Lung (tissue), 12 donors: ENCODE data around the gene SOX5. TPM values are rescaled to one million over a fixed set of nuclear protein-coding genes. Genes with fewer than 3 reads are reported as not detected.

Experiments
- ATAC-seq: fragments of 200-7000 bp; cut with Tn5 transposase; one replicate; pipeline ENCODE4 v1.9.1; 2020; ENCODE audit warnings: moderate number of reproducible peaks; ENCODE audit not compliant: insufficient read depth, low FRiP score
- DNase-seq, 3 donors: peaks; one replicate each; pipeline ENCODE4 v3.0.0-alpha.2; 2013 to 2017
- H3K27ac ChIP-seq, 2 donors: one replicate each; pipeline ENCODE4 v1.5.1; 2013; ENCODE audit warnings: mild to moderate bottlenecking in 2 of 2, moderate library complexity in 2 of 2, control low read depth in 1 of 2, inconsistent platforms in 1 of 2, low read depth in 1 of 2, low read length in 1 of 2
- H3K27me3 ChIP-seq, 3 donors: one replicate each; pipeline ENCODE4 v1.5.1; 2013; ENCODE audit warnings: low read length in 2 of 3; ENCODE audit not compliant: control insufficient read depth in 3 of 3, insufficient read depth in 3 of 3
- H3K36me3 ChIP-seq, 4 donors: one replicate each; pipeline ENCODE4 v1.5.1; 2013; ENCODE audit warnings: low read length in 4 of 4, mild to moderate bottlenecking in 1 of 4, moderate library complexity in 1 of 4; ENCODE audit not compliant: control insufficient read depth in 4 of 4, insufficient read depth in 4 of 4
- H3K4me1 ChIP-seq, 5 donors: one replicate each; pipeline ENCODE4 v1.5.1; 2013; ENCODE audit warnings: low read length in 5 of 5, mild to moderate bottlenecking in 2 of 5, moderate library complexity in 1 of 5; ENCODE audit not compliant: control insufficient read depth in 5 of 5, insufficient read depth in 5 of 5
- H3K4me3 ChIP-seq: one replicate; pipeline ENCODE4 v1.5.1; 2013; ENCODE audit warnings: mild to moderate bottlenecking, control low read depth, moderate library complexity
- H3K9ac ChIP-seq, 2 donors: one replicate each; pipeline ENCODE4 v1.5.1; 2013; ENCODE audit warnings: low read length in 2 of 2, control low read depth in 1 of 2; ENCODE audit not compliant: insufficient read depth in 1 of 2
- H3K9me3 ChIP-seq, 4 donors: one replicate each; pipeline ENCODE4 v1.5.1; 2013; ENCODE audit warnings: low read length in 3 of 4, mild to moderate bottlenecking in 1 of 4, moderate library complexity in 1 of 4; ENCODE audit not compliant: control insufficient read depth in 4 of 4, insufficient read depth in 3 of 4
- WGBS, 2 donors: extraction: QIAGEN DNeasy Blood & Tissue Kit; methylation state at CpG; one replicate each; pipeline ENCODE4 v1.1.7; 2013; 5-methylcytosine and 5-hydroxymethylcytosine counted together
- polyA plus RNA-seq, 2 donors: library from polyadenylated mRNA; stranded (reverse); fragments of 200-250 nt; gene quantifications; one replicate each; pipeline ENCODE4 v1.2.1, GENCODE V29; 2013
- total RNA-seq, 2 donors: library from RNA; depleted of rRNA in 1 of 2; stranded (reverse); fragments of >200 nt in 1 of 2; gene quantifications; one replicate each; pipeline ENCODE4 v1.2.1, GENCODE V29; 2014 to 2021
- TF ChIP-seq, protein P1 (sequence below): IDR thresholded peaks from 2 replicates; pipeline ENCODE4 v1.5.1; 2012; ENCODE audit warnings: mild to moderate bottlenecking; ENCODE audit errors: control extremely low read depth, extremely low read depth
- donor health status: control.
- donor health status: control.
- donor health status: Bipolar disorder and iron deficiency.
- donor health status: healthy.
- donor health status: DM: yes; HTN: yes; CAD: no.

Gene SOX5
- total and polyA plus RNA-seq, 4 donors, result 1.0 to 71.4 (median 7.2) TPM

DNA sequence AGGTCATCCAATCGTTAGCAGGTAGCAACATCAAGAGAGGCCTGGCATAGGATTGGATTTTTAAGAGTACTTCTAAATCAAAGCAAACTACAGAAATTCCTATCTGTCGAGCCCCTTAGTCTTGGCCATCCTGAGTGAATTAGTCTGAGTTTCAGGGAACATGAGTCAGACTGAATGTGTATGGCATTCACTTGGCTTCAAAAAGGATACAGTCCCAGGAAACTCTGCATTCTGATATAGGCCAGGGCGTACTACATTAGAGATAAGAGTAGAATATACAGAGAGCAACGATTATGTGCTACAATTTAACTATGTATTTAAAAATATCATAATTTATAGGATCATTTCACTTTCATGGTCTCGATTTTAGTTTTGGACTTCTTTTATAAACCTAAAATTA, 242.2 kb downstream of the SOX5 start:
- no peak for ATAC-seq
- TF ChIP-seq, protein P1, sequence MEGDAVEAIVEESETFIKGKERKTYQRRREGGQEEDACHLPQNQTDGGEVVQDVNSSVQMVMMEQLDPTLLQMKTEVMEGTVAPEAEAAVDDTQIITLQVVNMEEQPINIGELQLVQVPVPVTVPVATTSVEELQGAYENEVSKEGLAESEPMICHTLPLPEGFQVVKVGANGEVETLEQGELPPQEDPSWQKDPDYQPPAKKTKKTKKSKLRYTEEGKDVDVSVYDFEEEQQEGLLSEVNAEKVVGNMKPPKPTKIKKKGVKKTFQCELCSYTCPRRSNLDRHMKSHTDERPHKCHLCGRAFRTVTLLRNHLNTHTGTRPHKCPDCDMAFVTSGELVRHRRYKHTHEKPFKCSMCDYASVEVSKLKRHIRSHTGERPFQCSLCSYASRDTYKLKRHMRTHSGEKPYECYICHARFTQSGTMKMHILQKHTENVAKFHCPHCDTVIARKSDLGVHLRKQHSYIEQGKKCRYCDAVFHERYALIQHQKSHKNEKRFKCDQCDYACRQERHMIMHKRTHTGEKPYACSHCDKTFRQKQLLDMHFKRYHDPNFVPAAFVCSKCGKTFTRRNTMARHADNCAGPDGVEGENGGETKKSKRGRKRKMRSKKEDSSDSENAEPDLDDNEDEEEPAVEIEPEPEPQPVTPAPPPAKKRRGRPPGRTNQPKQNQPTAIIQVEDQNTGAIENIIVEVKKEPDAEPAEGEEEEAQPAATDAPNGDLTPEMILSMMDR, result no peak
- Histone ChIP-seq H3K36me3 (no peaks in the 10 kb centered on the region), H3K27me3 (no peaks in the 10 kb centered on the region), H3K4me3 (no peak overlapping the region), H3K9me3 (no peaks in the 10 kb centered on the region), H3K4me1 (no peaks in the 10 kb centered on the region), H3K27ac (no peak overlapping the region), H3K9ac (no peak overlapping the region)
- 79 to 91% methylated on average over 5 of the region's 5 CpGs for WGBS, 2 donors
- DNase-seq, result no peak

DNA sequence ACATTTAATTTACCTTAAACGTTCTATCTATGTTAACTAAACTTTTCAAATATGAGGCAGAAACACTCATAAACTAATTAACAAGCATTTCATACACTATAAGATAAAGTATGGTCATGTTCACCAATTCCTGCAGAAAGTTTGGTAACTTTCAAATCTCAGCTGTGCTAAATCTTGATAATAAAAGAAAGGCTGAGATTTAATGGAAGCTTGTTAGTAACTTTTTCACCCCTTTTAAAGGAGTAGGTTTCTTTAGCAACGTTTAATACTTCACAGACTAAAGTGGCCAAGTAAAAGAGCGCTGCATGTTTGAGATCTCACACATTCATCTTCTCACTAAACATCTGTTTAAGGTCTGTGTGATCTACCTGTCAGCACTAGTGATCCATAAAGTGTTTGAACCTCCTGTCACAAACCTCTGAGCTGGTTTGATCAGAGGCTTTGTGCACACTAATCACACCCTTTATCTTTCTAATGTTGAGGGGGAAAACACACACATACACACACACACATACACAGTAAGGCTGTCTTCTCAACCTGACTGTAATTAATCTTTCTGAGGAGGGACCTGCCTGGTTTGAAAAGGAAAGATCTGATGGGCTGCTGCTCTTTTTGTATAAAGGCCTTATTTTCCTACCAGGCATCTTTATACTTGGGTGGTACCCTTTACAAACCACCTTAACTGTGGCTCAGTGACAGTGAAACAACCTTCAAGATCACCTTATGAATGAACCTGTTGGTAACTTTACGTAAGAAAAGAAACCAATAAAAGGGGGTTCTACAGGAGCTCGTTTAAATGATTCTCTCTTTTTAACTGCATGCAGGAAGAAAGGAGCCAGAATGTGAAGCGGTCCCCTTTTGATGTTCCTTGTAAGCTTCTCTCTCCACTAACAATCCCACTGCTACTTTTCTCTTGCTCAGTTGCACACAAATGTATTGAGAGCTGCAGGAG, 244.2 kb downstream of the SOX5 start:
- Histone ChIP-seq H3K4me1 (no peaks in the 10 kb centered on the region), H3K9ac (no peak overlapping the region), H3K27ac (no peak overlapping the region), H3K36me3 (no peaks in the 10 kb centered on the region), H3K9me3 (no peaks in the 10 kb centered on the region), H3K4me3 (no peak overlapping the region), H3K27me3 (no peaks in the 10 kb centered on the region)
- ATAC-seq (no peak), DNase-seq (no peak)
- 67 to 71% methylated on average over 6 of the region's 6 CpGs for WGBS, 2 donors
- TF ChIP-seq, protein P1, result no peak

DNA sequence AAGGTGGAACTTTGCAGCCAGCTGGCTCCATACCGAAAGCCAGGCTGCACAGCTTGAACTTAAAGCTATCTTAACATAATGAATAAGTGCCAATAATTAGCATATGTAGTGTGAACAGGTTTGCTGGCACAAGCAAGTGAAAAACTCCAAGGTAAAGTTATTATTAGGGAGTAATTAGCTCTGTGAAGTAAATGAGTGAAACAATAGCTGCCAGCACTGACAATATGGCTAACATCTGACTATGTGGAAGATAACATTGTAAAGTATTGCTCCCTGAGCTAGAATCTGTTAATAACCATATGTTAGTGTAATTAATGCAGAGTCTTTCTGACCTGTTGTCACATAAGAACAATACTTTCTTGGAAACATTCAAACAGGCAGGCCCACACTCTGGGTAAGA, 246.4 kb downstream of the SOX5 start:
- Histone ChIP-seq H3K4me3 (no peak overlapping the region), H3K4me1 (no peaks in the 10 kb centered on the region), H3K36me3 (no peaks in the 10 kb centered on the region), H3K27me3 (no peaks in the 10 kb centered on the region), H3K27ac (no peak overlapping the region), H3K9ac (no peak overlapping the region), H3K9me3 (no peaks in the 10 kb centered on the region)
- 83 to 86% methylated on average over 1 of the region's 1 CpG for WGBS, 2 donors
- DNase-seq (no peak), ATAC-seq (no peak)
- TF ChIP-seq, protein P1, result no peak
